Karpas-422 (cell line): ENCODE measurements around the gene ABCA3. TPM values are rescaled to one million over a fixed set of nuclear protein-coding genes. Genes with fewer than 3 reads are reported as not detected.

ENCODE experiments used
- DNase-seq: peaks from one replicate; pipeline ENCODE4 v3.0.0-alpha.2; 2015
- H2AFZ ChIP-seq: fragments of 200-600 bp; sonication (generic); 2 replicates; pipeline ENCODE4 v1.6.1; 2014; ENCODE audit warnings: antibody characterized with exemption, low read length, mixed read lengths
- H3K27ac ChIP-seq: fragments of 200-600 bp; sonication (generic); 2 replicates; pipeline ENCODE4 v1.5.1; 2014; ENCODE audit warnings: mild to moderate bottlenecking, low read length, moderate library complexity
- H3K27me3 ChIP-seq: fragments of 200-600 bp; sonication (generic); 2 replicates; pipeline ENCODE4 v1.6.1; 2014; ENCODE audit warnings: low read length, mixed read lengths
- H3K36me3 ChIP-seq: fragments of 200-600 bp; sonication (generic); 2 replicates; pipeline ENCODE4 v1.6.1; 2014; ENCODE audit warnings: low read length, mixed read lengths; ENCODE audit not compliant: insufficient read depth
- H3K4me1 ChIP-seq: fragments of 200-600 bp; sonication (generic); 2 replicates; pipeline ENCODE4 v1.6.1; 2014; ENCODE audit warnings: mild to moderate bottlenecking, low read length, mixed read lengths
- H3K4me2 ChIP-seq: fragments of 200-600 bp; sonication (generic); 2 replicates; pipeline ENCODE4 v1.6.1; 2014; ENCODE audit warnings: low read length, low read depth, mild to moderate bottlenecking; ENCODE audit not compliant: poor library complexity, severe bottlenecking
- H3K4me3 ChIP-seq: fragments of 200-600 bp; sonication (generic); 2 replicates; pipeline ENCODE4 v1.5.1; 2014; ENCODE audit warnings: mild to moderate bottlenecking, antibody characterized with exemption, low read length, mixed read lengths
- H3K79me2 ChIP-seq: fragments of 200-600 bp; sonication (generic); 2 replicates; pipeline ENCODE4 v1.6.1; 2014; ENCODE audit warnings: mild to moderate bottlenecking, low read length, mixed read lengths
- H3K9ac ChIP-seq: fragments of 200-600 bp; sonication (generic); 2 replicates; pipeline ENCODE4 v1.6.0; 2014; ENCODE audit warnings: low read length
- H3K9me2 ChIP-seq: fragments of 200-600 bp; sonication (generic), shearing (Covaris generic); replicated peaks from 2 replicates; pipeline ENCODE4 v1.6.0; 2014; ENCODE audit warnings: mild to moderate bottlenecking, low read length, moderate library complexity; ENCODE audit not compliant: insufficient read depth
- H3K9me3 ChIP-seq: fragments of 300-700, 200-600 bp; sonication (generic); 2 replicates; pipeline ENCODE4 v1.6.1; 2014; ENCODE audit warnings: low read length, mixed read lengths
- H4K20me1 ChIP-seq: fragments of 200-600 bp; sonication (generic); 2 replicates; pipeline ENCODE4 v1.6.1; 2014; ENCODE audit warnings: mild to moderate bottlenecking, antibody characterized with exemption, low read length, low read depth; ENCODE audit not compliant: insufficient read depth
- total RNA-seq: library from RNA; depleted of rRNA; stranded (reverse); fragments of >200 nt; shearing (Covaris generic); gene quantifications from 2 replicates; pipeline ENCODE4 v1.2.3, GENCODE V29; 2014; ENCODE audit warnings: low replicate concordance

Gene ABCA3
- total RNA-seq, 1 experiment from 2014 or later: 0.37 TPM

GRCh38 chr16:2256531-2257140, 83.9 kb downstream of the ABCA3 start:
- no peak overlapping the region for H2AFZ ChIP-seq
- H3K9ac ChIP-seq: no peak overlapping the region
- H3K4me2 ChIP-seq: no peak overlapping the region
- H3K9me3 ChIP-seq: no peaks in the 10 kb centered on the region
- DNase-seq: no peak
- peaks cover 15% of the 10 kb centered on the region for H3K4me1 ChIP-seq
- H3K27me3 ChIP-seq: no peaks in the 10 kb centered on the region
- H3K4me3 ChIP-seq: no peak overlapping the region
- H3K9me2 ChIP-seq: no peaks in the 10 kb centered on the region
- H3K79me2 ChIP-seq: peaks cover 25% of the 10 kb centered on the region
- peaks cover 48% of the 10 kb centered on the region for H3K36me3 ChIP-seq
- no peak overlapping the region for H3K27ac ChIP-seq
- H4K20me1 ChIP-seq: peaks cover 25% of the 10 kb centered on the region

- no peaks in the 10 kb centered on the region for H3K9me3 ChIP-seq
- H3K79me2 ChIP-seq: peaks cover 29% of the 10 kb centered on the region
- H3K27me3 ChIP-seq: no peaks in the 10 kb centered on the region
- H3K9ac ChIP-seq: no peak overlapping the region
- no peak overlapping the region for H3K4me2 ChIP-seq
- DNase-seq: no peak
- peaks cover 25% of the 10 kb centered on the region for H3K4me1 ChIP-seq
- peaks cover 16% of the 10 kb centered on the region; the same call in 1 of the 2 replicates for H4K20me1 ChIP-seq
- H3K27ac ChIP-seq: peak overlapping the region; percentile 22; the same call in 1 of the 2 replicates
- peaks cover 30% of the 10 kb centered on the region for H3K36me3 ChIP-seq
- H2AFZ ChIP-seq: no peak overlapping the region
- no peaks in the 10 kb centered on the region for H3K9me2 ChIP-seq
- H3K4me3 ChIP-seq: no peak overlapping the region
These were observed 87.2 kb downstream of the ABCA3 start for GRCh38 chr16:2253293-2253692.

- H3K4me2 ChIP-seq: no peak overlapping the region
- peaks cover 25% of the 10 kb centered on the region for H3K36me3 ChIP-seq
- peaks cover 24% of the 10 kb centered on the region for H3K79me2 ChIP-seq
- H3K4me3 ChIP-seq: no peak overlapping the region
- H3K4me1 ChIP-seq: peaks cover 25% of the 10 kb centered on the region
- no peak overlapping the region for H2AFZ ChIP-seq
- H3K9me2 ChIP-seq: no peaks in the 10 kb centered on the region
- no peak for DNase-seq
- H3K9me3 ChIP-seq: no peaks in the 10 kb centered on the region
- H4K20me1 ChIP-seq: peaks cover 13% of the 10 kb centered on the region; the same call in 1 of the 2 replicates
- no peak overlapping the region for H3K9ac ChIP-seq
- H3K27ac ChIP-seq: peak overlapping the region; percentile 22
- no peaks in the 10 kb centered on the region for H3K27me3 ChIP-seq
These were observed 87.8 kb downstream of the ABCA3 start for GRCh38 chr16:2252806-2253148.

GRCh38 chr16:2251296-2252111, 89.0 kb downstream of the ABCA3 start, which contains the start of gene ECI1:
Gene ECI1 (minus strand): TSS chr16:2251587. CDS start chr16:2251566, 21 bp downstream.
- H3K9ac ChIP-seq: peak within 1 kb of the TSS; percentile 86
- no peaks in the 10 kb centered on the region for H3K9me3 ChIP-seq
- H3K79me2 ChIP-seq: peaks cover 17% of the 10 kb centered on the region
- H3K27me3 ChIP-seq: no peaks in the 10 kb centered on the region
- no peak within 1 kb of the TSS for H2AFZ ChIP-seq
- H3K36me3 ChIP-seq: peaks cover 12% of the 10 kb centered on the region
- peak within 1 kb of the TSS; percentile 63 for H3K27ac ChIP-seq
- peak; percentile 98 for DNase-seq
- peak within 1 kb of the TSS; percentile 81 for H3K4me2 ChIP-seq
- 0 out of 2 replicates have a peak, but pooled peaks cover 4% of the 10 kb centered on the region for H4K20me1 ChIP-seq
- no peaks in the 10 kb centered on the region for H3K9me2 ChIP-seq
- H3K4me1 ChIP-seq: peaks cover 25% of the 10 kb centered on the region
- peak within 1 kb of the TSS; percentile 86 for H3K4me3 ChIP-seq

- no peaks in the 10 kb centered on the region for H3K9me2 ChIP-seq
- H3K9ac ChIP-seq: peak overlapping the region; percentile 86
- no peaks in the 10 kb centered on the region for H3K9me3 ChIP-seq
- no peak for DNase-seq
- H3K4me1 ChIP-seq: peaks cover 25% of the 10 kb centered on the region
- H2AFZ ChIP-seq: no peak overlapping the region
- H3K4me3 ChIP-seq: peak overlapping the region; percentile 86
- no peaks in the 10 kb centered on the region for H3K27me3 ChIP-seq
- H4K20me1 ChIP-seq: 0 out of 2 replicates have a peak, but pooled peaks cover 4% of the 10 kb centered on the region
- H3K4me2 ChIP-seq: peak overlapping the region; percentile 81
- peak overlapping the region; percentile 63 for H3K27ac ChIP-seq
- peaks cover 9% of the 10 kb centered on the region for H3K36me3 ChIP-seq
- peaks cover 17% of the 10 kb centered on the region for H3K79me2 ChIP-seq
These were observed 89.8 kb downstream of the ABCA3 start for GRCh38 chr16:2250652-2251295.

- Histone ChIP-seq H3K4me2 (no peak overlapping the region), H3K9me2 (no peaks in the 10 kb centered on the region), H3K4me1 (peaks cover 9% of the 10 kb centered on the region), H3K36me3 (peaks cover 9% of the 10 kb centered on the region), H2AFZ (no peak overlapping the region), H3K9me3 (no peaks in the 10 kb centered on the region), H3K27me3 (no peaks in the 10 kb centered on the region), H4K20me1 (no peaks in the 10 kb centered on the region), H3K79me2 (peaks cover 17% of the 10 kb centered on the region), H3K27ac (no peak overlapping the region), H3K9ac (no peak overlapping the region), H3K4me3 (no peak overlapping the region)
- no peak for DNase-seq
These were observed 94.1 kb downstream of the ABCA3 start for GRCh38 chr16:2246301-2246885.

GRCh38 chr16:2244926-2245795, 95.4 kb downstream of the ABCA3 start:
- H3K79me2 ChIP-seq: peaks cover 8% of the 10 kb centered on the region
- DNase-seq: no peak
- no peaks in the 10 kb centered on the region for H3K9me3 ChIP-seq
- no peak overlapping the region for H3K4me2 ChIP-seq
- no peaks in the 10 kb centered on the region for H3K27me3 ChIP-seq
- no peak overlapping the region for H2AFZ ChIP-seq
- H3K9me2 ChIP-seq: no peaks in the 10 kb centered on the region
- peaks cover 9% of the 10 kb centered on the region for H3K36me3 ChIP-seq
- H4K20me1 ChIP-seq: no peaks in the 10 kb centered on the region
- H3K9ac ChIP-seq: no peak overlapping the region
- H3K27ac ChIP-seq: no peak overlapping the region
- peaks cover 3% of the 10 kb centered on the region for H3K4me1 ChIP-seq
- H3K4me3 ChIP-seq: no peak overlapping the region
